A172 (cell line): ENCODE data around the gene EFNA5. TPM values are rescaled to one million over a fixed set of nuclear protein-coding genes. Genes with fewer than 3 reads are reported as not detected.
A peak's percentile ranks its signal among the peaks of the same experiment; 100 is the strongest.

ENCODE experiments used
- DNase-seq: peaks from one replicate; pipeline ENCODE4 v3.0.0-alpha.2; 2015; ENCODE audit warnings: low spot score
- total RNA-seq: library from RNA; depleted of rRNA; stranded (reverse); fragments of >200 nt; shearing (Covaris generic); gene quantifications from 2 replicates; pipeline ENCODE4 v1.2.3, GENCODE V29; 2014; rRNA removed

The EFNA5 gene
- 3.0 and 3.4 TPM in 2 replicates for total RNA-seq

DNA sequence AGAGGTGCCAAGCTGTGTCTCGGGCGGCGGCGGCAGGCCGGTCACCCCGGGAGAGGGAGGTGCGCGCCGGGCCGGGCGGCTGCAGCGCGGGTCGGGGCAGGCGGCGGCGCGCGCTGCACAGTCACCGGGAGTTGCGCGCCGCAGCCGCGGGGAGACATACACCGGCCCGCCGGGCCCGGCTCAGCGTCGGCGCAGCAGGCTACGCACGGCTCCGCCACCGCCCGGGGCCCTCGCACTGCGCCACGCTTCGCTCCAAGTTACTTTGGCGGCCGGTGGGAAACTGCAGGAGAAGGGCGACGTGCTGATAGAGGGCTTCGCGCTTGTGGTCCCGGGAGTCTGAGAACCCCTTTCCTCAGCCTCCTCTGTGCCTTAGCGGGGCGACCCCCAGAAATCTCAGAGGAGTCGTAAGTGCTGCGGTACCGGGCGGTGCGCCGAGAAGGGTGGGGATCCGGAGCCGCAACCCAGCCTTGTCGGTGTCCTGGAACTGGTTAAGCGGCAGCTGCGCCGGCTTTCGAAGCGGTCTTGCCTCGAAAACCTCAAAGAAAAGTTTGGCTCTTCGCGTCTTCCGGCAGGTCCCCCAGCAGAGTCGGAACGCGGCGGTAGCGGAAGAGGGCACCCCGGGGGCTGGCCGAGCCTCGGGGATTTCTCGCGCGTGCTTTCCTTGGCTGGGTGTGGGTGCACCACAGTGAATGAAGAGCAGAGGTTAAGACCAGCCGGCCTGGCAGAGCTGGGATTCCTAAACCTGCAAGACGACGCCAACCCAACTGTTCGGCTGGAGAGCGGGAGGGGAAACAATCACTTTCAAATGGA lies at the start of gene EFNA5:
Gene EFNA5 (minus strand): TSS at position 6 of the 810 bp plus-strand sequence.
- no peak for DNase-seq

GRCh38 chr5:107719034-107719606 lies 48.4 kb upstream of the EFNA5 start:
- DNase-seq = no peak

DNA sequence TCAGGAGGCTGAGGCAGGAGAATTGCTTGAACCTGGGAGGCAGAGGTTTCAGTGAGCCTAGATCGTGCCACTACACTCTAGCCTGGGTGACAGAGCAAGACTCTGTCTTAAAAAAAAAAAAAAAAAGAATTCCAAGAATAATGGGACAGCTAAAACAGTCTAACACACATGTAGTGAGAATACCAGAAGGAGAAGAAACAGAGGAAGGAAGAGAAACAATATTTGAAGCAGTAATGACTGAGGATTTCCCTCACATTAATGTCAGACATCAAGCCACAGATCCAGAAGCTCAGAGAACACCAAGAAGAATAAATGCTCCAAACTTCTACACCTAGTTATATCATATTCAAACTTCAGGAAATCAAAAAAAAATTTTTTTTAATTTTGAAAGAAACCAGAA lies 47.1 kb upstream of the EFNA5 start:
- DNase-seq = no peak

GRCh38 chr5:107713228-107713627 lies 42.5 kb upstream of the EFNA5 start:
- DNase-seq = no peak

GRCh38 chr5:107712359-107712870 lies 41.7 kb upstream of the EFNA5 start:
- no peak for DNase-seq

- DNase-seq = no peak
These were observed 34.8 kb upstream of the EFNA5 start for GRCh38 chr5:107705402-107706014.

- no peak for DNase-seq
These were observed 34.1 kb upstream of the EFNA5 start for GRCh38 chr5:107704681-107705401.

DNA sequence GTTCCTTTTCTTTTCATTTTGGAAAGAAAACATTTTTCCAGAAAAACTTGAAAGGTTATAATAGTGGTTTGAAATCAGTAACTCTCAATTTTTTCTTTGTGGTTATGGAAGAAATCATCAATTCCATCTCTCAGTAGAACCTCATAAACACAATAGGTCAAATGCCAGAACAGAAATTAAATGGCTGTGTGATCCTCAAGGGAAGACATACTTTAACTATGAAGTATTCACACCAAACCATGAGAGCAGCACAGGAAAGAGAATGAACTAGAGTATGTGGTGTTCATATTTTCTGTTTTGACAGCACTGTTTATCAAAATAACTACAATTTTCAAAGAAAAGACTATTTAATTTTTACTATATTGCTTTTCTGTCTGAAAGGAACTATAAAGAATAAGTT lies 29.7 kb upstream of the EFNA5 start:
- DNase-seq = no peak

- DNase-seq = no peak
These were observed 28.7 kb upstream of the EFNA5 start for GRCh38 chr5:107699425-107699824.

DNA sequence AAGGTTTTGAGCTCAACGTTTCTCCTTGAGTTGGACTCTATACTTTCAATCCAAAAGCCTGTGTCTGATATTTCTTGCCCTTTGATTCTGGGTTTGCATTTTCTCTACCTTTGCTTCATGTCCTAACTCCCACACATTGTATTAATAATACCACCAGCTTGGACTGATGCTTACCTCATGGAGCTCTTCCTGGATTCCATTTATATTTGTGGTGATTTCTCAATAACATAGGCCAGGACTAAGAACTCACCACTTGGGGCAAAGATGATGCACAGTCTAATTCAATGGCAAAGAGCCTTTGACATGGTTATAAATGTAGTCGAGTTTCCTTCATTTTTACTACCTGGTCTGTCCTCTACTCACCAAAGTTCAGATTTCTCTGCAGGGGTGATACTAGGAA lies 27.5 kb upstream of the EFNA5 start:
- DNase-seq = no peak

GRCh38 chr5:107696498-107696897 lies 25.8 kb upstream of the EFNA5 start:
- DNase-seq = no peak

DNA sequence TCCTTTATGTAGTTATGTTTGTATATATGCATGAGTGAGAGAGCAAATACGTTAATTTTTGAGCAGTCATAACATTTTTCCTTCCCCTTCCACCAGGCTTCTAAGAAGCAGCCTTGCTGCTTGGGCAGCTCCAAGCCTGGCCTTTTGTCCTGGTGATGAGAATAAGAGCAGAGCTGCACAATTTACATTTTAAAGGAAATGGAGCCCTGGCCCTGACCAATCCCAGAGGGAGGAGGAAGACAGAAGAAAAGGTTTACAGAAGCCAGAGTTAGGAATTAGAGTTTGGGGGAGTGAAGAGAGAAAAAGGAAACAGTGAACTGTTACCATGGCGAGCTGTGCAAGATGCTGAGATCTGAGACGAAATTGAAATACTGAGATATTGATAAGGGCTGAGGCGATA lies 25.3 kb upstream of the EFNA5 start:
- DNase-seq = no peak

DNA sequence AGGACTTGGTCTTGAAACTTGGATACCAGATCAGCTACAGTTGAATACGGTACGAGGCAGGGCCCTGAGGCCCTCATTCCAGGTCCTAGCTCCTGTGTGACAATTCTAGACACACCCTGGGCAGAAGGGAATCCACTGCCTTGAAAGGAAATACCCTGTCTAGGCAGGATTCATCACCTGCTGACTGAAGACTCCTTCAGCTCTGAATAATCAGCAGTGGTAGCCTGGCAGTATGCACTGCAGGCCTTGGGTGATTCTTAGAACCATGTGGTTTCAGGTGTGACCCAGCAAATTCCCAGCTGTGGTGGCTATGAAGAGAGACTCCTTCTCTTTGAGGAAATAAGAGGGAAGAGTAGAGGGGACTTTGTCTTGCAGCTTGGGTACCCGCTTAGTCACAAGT lies 17.2 kb upstream of the EFNA5 start:
- DNase-seq = no peak

GRCh38 chr5:107687404-107687803 lies 16.7 kb upstream of the EFNA5 start:
- no peak for DNase-seq

- DNase-seq = no peak
These were observed 11.8 kb upstream of the EFNA5 start for GRCh38 chr5:107682533-107682932.

GRCh38 chr5:107680799-107681198 lies 10.1 kb upstream of the EFNA5 start:
- DNase-seq = no peak

DNA sequence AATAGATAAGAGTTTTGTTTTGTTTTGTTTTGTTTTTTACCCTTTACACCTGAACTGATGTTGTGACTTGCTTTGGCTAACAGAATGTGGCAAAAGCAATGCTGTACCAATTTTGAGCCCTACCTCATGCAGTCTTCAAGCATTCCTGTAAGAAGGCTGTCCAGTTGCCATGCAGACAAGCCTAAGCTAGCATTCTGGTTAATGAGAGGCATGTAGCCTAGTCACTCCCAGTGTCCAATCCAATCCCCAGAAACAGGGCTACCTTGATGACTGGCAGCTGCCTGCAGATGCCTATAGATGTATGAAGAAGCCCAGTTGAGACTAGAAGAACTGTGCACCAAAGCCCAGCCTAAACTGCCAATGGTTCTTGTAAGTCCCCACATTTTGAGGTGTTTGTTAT lies 9.4 kb upstream of the EFNA5 start:
- no peak for DNase-seq

GRCh38 chr5:107676702-107677101 lies 6.0 kb upstream of the EFNA5 start:
- no peak for DNase-seq

DNA sequence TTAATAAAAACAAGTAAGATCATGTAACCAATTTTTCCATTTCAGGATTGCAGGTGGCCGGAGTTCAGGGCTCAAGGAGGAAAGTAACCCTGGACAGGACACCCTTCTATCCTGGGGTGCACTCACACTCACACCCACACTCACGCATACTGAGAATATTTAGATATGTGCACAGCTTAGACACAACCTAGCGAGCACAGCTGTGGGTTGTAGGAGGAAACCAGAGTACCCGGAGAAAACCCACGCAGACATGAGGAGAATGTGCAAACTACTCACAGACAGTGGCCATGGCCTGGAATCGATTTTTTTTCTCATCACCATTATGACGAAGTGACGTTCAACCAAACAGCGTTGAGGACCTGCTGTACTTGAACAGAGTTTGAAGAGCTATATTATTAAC lies 4.5 kb upstream of the EFNA5 start:
- DNase-seq = no peak

GRCh38 chr5:107674655-107675054 lies 3.9 kb upstream of the EFNA5 start:
- DNase-seq = no peak

GRCh38 chr5:107673368-107674136 lies 2.8 kb upstream of the EFNA5 start:
- DNase-seq = peak; percentile 86

GRCh38 chr5:107673039-107673367 lies 2.3 kb upstream of the EFNA5 start:
- no peak for DNase-seq
